NCI-H2196 treated with DMSO at 0.1 percent for 48 hours (cell line): ENCODE measurements around the gene PRKACB.
"Not testable (repeated sequence)": the region's sequence is repeated elsewhere in the genome, so short reads cannot be mapped to it uniquely, and the experiment has no call there.

Experiments used
- DNase-seq: peaks from one replicate; lab custom pipeline; 2025; ENCODE audit not compliant: unreplicated experiment; lab: John Stamatoyannopoulos, UW

PRKACB gene

GRCh38 chr1:84143796-84144565 is at the start of gene PRKACB:
Gene PRKACB, plus strand, starts transcription at chr1:84144271. Its CDS starts 91 bp downstream, at chr1:84144362.
- DNase-seq, result no peak

- no peak for DNase-seq
Measured at GRCh38 chr1:84095308-84095707, 48.8 kb upstream of the PRKACB start.

GRCh38 chr1:84096176-84096575 is 47.9 kb upstream of the PRKACB start:
- DNase-seq, result no peak

GRCh38 chr1:84101204-84101603 is 42.9 kb upstream of the PRKACB start:
- DNase-seq, result no peak

DNA sequence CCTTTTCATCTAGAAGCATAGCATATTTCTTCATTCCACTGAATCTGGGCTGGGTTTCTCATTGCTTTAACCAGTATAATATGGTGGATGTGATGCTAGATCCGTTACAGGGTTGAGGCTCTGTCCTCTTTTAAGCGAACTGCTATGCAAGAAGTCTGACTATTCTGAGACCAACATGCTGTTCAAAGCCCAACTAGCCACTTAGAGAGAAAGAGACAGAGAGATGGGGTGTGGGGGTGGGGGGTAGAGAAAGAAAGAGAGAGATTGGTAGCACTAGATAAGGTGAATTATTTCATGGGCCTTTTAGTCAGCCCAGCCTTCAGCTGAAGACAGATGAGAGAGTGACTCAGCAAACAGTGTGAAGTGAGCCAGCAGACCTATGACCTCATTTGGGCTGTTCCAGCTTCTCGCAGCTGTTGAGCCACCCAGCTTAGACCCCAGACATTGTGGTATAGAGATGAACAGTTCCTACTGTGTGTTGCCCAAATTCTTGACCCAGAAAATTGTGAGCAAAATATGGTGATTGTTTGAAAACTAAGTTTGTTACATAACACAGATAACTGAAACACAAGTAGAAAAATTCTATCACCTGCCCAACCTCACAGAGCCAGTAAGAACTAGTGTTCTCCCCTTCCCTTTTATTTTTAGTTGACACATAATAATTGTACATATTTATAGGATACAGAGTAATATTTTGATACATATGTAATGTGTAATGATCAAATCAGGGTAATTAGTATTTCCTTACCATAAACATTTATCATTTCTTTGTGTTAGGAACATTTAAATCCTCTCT is 40.7 kb upstream of the PRKACB start:
- DNase-seq, result peak; percentile 50

DNA sequence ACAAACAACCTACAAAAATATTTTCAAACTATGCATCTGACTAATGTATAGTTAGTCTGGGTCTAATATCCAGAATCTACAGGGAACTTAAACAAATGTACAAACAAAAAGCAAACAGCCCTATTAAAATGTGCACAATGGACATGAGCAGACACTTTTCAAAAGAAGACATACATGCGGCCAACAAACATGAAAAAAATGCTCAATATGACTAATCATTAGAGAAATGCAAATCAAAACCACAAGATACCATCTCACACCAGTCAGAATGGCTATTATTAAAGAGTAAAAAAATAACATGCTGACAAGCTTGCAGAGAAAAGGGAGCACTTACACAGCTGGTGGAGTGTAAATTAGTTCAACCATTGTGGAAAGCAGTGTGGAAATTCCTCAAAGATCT is 36.5 kb upstream of the PRKACB start:
- DNase-seq, result not testable (repeated sequence)

- DNase-seq, result no peak
Measured at GRCh38 chr1:84107955-84108354, 36.1 kb upstream of the PRKACB start.

GRCh38 chr1:84108900-84109578 is 35.0 kb upstream of the PRKACB start:
- no peak for DNase-seq

DNA sequence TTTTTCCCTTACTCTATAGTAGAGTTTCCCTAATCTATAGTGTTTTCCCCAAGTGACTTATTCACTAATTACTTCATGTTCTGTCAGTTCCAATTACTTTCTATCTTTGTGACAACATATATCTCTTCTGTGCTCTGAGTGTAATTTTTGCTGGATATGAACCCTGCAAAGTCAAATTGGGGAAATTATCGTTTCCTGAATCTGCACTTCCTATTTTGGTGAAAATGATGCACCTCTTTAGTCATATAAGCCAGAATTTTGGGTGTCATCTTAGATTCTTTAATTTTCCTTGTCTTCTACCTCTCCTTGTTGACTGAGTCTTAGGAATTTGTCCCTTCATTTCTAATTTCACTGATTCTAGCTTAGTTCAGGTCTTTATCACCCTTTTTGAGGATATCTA is 33.4 kb upstream of the PRKACB start:
- no peak for DNase-seq

GRCh38 chr1:84116558-84116957 is 27.5 kb upstream of the PRKACB start:
- no peak for DNase-seq

- DNase-seq, result no peak
Measured at GRCh38 chr1:84117868-84118267, 26.2 kb upstream of the PRKACB start.

- no peak for DNase-seq
Measured at GRCh38 chr1:84121360-84121759, 22.7 kb upstream of the PRKACB start.

DNA sequence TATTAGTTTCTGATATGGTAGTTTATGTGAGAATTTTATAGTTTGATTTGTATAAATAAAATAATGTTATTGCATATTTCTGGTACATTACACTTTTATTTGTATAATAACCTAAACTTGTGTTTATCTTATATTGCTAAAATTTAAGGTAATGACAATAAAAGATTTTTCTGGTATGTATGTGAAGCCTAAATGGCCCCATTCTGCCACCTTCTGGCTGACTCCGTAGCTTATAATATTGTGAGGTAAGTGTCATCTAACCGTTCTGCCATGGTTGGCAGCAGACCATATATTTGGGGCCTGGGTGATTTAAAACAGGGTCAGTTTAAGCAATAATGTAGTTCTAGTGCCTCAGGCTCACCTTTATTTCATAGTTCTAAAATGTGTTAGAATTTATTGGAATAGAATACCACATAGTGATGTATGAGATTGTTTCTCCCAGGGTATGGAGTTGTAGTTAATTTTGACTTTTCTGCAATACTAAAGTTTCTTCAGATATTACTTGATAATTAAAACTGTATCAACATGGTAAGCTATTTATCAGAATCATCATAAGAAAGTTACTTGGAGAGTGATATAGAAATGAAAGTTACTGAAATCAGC is 21.2 kb upstream of the PRKACB start:
- DNase-seq, result peak; percentile 10

DNA sequence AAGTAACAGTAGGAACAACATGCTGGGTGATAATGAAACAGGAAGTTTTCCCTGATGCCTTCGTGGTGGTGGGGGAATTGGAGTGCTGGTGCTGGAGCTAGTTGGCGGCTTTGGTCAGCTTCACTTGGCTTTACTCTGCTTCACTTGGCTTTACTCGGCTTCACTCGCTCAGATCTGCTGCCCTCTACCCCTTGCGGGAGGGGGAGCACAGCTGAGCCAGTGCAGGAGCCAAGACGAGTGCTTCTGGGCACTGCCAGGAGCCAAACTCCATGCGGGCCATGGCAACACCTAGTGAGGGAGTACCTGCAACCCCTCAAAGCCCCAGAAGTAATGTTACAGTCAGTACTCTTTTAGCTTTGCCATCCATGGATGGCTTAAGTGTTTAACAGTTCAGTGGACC is 10.6 kb upstream of the PRKACB start:
- DNase-seq, result no peak

- DNase-seq, result no peak
Measured at GRCh38 chr1:84135341-84135740, 8.7 kb upstream of the PRKACB start.

- peak; percentile 17 for DNase-seq
Measured at GRCh38 chr1:84141182-84142003, 2.7 kb upstream of the PRKACB start.

- no peak for DNase-seq
Measured at GRCh38 chr1:84145068-84145467, 997 bp downstream of the PRKACB start.

DNA sequence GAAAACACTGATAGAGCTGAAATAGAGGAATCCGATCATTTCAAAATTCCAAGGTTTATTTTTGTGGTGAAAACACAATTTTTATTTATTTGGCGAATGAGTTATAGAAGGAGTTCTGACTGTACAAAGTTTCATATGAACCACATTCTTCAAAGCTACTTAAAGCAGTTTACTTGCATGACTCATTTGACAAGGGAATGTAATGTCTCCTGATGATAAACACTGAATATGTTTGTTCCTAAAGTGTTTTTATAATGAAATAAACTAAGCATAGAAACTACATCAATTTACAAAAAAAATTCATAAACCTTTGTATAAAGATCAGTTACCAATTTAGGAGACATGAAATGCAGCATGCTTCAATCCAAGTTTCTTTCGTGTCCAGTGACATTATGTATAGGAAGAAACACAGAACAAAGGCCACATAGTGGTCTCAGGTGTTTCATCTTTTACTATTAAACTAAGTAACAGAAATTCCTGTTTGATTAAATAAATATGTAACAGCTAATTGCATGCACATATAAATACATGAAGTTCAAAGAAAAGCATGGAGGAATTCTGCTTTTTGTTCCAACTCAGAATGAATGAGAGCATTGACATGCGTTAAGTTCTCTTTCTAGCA is 2.5 kb downstream of the PRKACB start:
- DNase-seq, result no peak

DNA sequence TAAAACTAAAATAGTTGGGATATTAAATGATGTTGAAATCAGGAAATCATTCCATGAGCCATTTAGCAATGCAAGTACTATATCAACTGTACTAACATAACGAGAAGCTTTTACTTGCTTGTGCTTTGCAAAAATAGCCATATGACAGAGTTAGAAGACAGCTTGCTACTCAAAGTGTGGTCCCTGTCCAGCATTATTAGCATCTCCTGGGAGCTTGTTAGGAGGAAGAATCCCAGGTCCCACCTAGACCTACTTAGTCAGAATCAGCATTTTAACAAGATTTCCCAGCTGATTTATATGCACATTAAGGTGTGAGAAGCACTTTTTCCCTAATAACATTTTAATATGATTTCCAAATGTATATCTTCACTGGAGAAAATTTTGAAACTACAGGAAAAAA is 4.7 kb downstream of the PRKACB start:
- DNase-seq, result no peak

DNA sequence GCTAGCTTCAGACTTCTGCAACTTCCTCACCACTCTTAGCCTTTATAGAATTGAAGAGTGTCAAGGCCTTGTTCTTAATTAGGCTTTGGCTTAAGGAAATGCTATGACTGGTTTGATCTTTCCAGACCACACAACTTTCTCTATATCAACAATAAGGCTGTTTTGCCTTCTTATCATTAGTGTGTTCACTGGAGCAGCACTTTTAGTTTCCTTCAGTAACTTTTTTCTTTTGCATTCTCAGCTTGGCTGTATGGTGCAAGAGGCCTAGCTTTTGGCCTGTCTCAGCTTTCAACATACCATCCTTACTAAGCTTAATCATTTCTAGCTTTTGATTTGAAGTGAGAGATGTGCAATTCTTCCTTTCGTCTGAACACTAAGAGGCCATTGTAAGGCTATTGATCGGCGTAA is 8.6 kb downstream of the PRKACB start:
- DNase-seq, result no peak
